Glomerular endothelial cell (primary cell): ENCODE results near the gene NT5C2. TPM values are rescaled to one million over a fixed set of nuclear protein-coding genes. Genes with fewer than 3 reads are reported as not detected.
A peak's percentile ranks its signal among the peaks of the same experiment; 100 is the strongest.
"Not testable (repeated sequence)": the region's sequence is repeated elsewhere in the genome, so short reads cannot be mapped to it uniquely, and the experiment has no call there.

ENCODE experiments used
- DNase-seq: peaks from one replicate; pipeline ENCODE4 v3.0.0-alpha.2; 2011; ENCODE audit warnings: low read depth, low spot score; ENCODE audit errors: extremely low read depth
- total RNA-seq: library from RNA; depleted of rRNA; stranded (reverse); fragments of >200 nt; gene quantifications from 2 replicates; pipeline ENCODE4 v1.2.3, GENCODE V29; 2015

NT5C2 gene
- total RNA-seq, 1 donor from 2014 or later, result 43.9 TPM

DNA sequence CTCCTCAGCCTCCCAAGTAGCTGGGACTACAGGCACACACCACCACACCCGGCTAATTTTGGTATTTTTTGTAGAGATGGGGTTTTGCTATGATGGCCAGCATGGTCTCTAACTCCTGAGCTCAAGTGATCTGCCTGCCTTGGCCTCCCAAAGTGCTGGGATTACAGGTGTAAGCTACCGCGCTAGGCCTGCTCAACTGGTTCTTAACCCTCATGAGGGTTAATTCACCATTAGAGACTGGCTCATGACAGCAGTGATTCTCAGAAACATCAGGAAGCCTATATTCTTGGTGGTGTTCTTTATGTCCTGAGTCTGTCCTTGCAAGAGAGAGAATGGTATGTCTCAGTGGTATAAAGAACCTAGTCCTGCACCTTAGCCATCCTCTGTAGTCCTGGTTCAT, 10.4 kb upstream of the NT5C2 start:
- no peak for DNase-seq

DNA sequence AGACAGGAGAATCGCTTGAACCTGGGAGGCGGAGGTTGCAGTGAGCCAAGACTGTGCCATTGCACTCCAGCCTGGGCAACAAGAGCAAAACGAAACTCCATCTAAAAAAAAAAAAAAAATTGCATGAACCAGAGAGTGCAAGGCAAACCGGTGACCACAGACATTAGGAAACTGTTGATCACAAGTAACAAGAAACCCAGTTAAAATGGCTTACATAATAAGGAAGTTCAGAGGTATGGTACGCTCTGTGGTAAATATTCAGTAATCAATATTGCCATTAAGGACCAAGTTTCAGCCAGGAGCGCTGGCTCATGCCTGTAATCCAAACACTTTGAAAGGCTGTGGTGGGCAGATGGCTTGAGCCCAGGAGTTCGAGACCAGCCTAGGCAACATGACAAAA, 9.2 kb upstream of the NT5C2 start:
- DNase-seq, result no peak

DNA sequence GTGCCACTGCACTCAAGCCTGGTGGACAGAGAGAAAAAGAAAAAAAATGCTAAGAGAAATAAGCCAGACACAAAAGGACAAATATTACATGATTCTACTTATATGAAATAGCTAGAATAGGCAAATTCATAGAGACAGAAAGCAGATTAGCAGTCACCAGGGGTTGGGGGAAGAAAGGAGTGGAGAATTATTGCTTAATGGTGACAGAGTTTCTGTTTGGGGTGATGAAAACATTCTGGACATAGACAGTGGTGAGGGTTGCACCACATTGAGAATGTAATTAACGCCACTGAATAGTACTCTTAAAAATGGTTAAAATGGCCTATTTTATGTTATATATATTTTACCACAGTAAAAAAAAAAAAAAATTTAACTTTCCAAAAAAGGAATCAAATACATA, 6.4 kb upstream of the NT5C2 start:
- no peak for DNase-seq

DNA sequence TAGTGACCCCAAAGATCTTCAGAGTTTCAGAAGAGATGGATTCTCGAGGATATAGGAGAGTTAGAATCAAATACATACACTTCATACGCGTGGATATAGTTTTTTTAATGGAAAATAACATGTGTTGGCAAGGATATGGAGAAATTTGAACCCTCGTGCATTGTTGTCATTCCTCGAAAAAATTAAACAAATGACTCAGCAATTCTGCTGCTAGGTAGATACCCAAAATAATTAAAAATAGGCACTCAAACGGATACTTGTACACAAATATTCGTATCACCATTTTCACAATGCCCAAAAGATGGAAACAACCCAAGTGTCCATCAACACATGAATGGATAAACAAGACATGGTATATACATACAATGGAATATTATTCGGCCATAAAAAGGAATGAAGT, 5.6 kb upstream of the NT5C2 start:
- no peak for DNase-seq

DNA sequence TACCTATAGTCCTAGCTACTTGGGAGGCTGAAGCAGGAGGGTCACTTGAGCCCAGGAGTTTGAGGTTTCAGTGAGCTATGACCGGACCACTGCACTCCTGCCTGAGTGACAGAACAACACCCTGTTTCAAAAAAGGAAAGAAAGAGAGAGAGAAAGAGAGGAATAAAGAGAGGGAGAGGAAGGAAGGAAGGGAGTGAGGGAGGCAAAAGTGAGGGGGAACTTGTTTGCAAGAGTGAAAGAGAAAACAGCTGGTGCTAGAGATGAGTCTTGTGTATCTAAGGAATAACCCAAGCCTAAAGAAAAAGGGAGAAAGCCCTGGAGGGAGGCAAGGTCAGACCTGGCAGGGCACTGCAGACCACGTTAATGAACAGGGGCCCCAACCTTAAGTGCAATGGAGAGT, 4.8 kb upstream of the NT5C2 start:
- DNase-seq, result no peak

DNA sequence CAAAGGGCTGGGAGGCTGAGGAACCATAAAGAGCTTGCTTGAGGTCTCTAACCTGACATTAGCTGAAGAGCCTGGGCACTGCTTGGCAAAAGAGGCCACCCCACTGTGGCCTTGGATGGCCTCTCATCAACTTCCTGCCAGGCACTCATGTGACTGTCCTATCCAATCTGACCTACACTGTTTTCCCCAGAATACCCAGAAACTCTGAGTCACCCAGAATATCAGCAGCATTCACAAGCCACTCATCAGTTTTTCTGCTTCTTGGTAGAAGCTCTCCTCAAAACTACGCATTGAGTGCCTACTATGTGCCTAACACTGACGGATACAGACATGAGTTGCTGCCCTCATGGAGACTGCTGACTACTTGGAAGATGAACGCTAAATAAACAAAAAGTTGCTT, 4.1 kb upstream of the NT5C2 start:
- DNase-seq, result peak; percentile 63

DNA sequence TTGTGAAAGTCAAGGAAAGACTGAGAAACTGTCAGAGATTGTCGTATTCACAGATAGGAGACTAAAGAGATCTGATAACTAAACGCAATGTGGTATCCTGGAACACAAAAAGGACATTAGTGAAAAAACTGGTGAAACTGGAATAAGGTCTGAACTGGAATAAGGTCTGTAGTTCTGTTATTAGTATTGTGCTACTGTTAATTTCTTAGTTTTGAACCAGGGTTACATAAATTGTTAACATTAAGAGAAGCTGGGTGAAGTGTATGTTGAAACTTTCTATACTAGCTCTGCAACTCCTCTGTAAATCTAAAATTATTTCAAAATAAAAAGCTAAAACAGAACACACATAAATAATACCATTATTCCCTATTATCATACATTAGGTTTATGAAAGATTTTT, 3.4 kb upstream of the NT5C2 start:
- no peak for DNase-seq

DNA sequence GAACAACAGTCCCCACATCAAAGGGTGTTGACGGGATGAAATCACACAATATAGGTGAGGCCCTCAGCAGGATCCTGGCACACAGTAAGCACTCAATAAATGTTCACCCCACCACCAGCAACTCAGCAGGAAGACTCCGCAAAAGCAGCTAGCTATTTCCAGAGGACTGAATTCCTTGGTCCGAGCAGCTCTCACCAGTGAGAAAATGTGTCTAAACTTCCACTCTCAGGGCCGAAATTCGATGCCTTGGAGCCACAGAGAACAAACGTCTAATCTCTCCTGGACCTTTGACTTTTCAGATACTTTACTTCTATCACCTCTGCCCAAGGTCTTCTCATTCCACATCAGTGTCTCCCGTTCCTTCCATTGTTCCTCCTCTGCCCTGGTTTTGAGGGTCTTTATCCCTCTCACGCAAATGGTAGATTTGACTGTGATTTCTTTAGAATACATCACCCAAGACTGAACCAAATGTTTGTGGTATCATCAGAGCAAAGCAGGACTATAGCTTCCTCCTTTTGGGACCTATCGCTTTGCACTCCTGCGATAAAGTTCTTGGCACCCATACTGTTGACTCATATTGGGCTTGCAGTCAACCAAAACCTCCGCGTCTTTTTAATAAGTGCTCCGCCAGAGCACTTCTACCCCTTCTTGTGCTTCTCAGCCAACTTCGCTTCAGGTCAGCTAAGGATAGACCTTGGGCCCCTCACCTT, 903 bp upstream of the NT5C2 start:
- no peak for DNase-seq

DNA sequence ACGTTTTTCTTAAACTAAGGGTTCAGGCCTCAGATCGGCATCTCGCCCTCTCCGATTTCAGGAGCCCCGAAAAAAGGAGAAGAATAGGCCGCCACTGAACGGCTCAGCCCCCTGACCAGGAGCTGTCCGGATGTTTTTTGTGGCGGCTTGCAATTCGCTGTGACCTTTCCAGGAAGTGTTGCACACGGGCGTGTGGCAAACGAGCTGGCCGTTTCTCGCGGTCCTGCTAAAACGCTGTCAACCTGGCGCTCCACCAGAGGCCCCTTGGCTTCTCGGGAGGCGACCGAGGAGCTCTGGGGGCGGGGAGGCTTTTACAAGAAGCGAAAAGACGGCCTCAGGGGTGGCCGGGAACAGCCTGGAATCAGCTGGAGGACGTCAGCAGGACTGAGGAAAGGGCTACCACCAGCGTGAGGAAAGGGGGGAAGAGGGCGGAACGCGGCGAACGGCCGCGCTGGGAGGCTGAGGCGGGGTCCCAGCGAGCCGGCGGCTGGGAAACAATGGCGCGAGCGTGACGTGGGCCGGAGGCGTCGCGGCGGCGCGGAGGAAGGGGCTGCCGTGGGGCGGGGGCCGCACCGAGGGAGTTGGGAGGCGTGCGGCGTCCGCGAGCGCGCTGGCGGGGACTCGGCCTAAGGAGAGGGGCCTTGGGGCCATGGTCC, 493 bp downstream of the NT5C2 start:
- no peak for DNase-seq

DNA sequence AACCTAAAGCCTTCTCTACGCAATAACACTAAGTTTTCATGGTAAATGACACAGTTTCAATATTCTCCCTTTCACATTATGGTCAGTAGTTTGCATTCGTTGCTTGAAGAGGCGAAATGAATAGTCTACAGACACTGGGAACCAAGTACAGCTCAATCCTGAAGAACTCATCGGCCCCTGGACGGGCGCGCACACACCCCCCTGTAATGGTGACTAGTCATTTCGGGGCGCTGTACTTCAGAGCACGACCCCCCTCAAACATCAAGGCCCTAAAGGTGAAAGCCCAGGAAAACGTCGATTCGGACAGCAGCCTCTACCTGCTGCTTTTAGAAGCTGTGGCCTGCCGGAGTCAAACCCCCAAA, 1.0 kb downstream of the NT5C2 start:
- DNase-seq, result no peak

DNA sequence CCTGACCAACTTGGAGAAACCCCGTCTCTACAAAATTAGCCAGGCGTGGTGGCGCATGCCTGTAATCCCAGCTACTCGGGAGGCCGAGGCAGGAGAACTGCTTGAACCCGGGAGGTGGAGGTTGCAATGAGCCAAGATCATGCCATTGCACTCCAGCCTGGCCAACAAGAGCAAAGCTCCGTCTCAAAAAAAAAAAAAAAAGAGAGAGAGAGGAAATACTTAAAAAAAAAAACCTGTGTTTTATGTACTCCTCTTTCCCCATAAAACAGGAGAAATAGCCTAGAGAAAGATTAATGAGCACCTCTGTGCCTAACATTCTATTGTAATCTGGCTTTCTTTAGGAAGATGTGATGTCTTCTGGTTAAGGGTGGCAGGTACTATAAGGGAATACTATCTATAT, 1.9 kb downstream of the NT5C2 start:
- DNase-seq, result not testable (repeated sequence)

DNA sequence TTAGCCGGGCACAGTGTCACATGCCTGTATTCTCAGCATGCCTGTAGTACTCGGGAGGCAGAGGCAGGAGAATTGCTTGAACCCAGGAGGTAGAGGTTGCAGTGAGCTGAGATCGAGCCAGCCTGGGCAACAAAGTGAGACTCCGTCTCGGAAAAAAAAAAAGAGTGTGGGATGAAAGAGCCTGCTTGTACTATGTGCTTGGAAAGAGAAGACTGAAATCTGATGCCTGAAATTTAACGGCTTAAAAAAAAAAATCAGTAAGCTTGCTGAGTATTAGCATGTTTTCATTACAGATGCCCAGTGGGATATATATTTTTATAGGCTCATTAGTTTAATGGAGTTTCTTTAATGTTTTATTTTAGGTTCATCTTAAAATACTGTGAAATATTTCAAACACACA, 4.2 kb downstream of the NT5C2 start:
- DNase-seq, result no peak

DNA sequence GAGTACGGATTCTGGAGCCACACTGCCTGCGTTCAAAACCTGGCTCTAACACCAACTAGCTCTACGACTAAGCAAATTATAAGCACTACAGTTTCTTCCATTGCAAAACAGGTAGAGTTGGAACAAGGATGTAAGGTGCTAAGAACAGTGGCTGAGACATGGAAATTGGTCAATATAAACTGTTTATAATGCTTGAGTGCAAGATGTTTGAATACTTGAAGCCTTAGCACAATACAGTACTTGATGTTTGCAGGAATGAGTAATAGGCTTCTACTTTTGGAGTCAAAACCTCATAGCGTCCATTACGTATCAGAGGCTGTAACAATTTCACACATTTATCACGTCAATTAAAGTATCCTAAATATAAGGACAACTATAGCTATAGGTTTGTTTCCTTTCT, 6.9 kb downstream of the NT5C2 start:
- no peak for DNase-seq

DNA sequence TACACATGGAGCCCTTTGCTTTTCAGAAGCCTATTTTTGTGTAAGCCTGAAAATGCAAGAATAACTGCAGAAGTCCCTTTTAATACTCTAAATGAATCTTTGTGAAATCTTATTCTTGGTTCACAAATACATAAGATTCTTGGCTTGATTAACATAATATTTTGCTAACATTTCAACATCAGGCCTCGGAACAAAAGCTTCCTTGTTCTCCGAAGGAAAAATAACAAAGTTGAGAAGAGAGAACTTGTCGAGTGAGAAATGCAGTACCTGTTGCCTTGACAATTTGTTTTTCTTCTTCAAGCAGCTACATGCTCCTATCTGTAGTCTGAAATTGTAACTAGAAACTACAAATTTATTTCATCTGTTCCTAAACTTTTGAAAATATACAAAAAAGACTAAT, 8.5 kb downstream of the NT5C2 start:
- no peak for DNase-seq

DNA sequence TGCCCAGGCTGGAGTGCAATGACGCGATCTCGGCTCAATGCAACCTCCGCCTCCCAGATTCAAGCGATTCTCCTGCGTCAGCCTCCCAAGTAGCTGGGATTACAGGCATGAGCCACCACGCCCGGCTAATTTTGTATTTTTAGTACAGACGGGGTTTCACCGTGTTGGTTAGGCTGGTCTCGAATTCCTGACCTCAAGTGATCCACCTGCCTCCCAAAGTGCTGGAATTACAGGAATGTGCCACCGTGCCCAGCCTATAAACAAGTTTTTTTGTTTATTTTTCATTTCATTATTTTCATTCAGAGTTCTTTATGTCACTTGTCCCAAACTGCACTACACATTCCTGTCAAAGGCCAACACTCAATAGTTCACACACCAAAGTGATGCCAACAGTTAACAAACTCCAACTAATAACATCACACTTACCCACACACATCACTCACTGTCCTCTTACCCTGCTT, 9.1 kb downstream of the NT5C2 start:
- DNase-seq, result not testable (repeated sequence)

DNA sequence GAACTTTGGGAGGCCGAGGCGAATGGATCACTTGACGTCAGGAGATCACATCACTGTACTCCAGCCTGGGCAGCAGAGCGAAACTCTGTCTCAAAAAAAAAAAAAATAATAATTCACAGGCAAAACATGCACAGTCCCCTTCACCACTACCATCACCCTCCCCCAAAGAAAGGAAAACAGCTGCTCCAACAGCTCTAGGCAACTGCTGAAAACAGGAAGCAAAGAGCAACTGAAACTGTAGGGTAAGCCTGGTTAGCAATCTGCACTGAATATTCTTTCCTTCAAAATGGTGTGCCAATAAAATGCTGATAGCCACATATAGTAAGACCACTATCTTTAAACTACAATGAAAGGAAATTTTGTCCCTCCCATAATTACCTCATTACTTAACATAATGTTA, 11.8 kb downstream of the NT5C2 start:
- no peak for DNase-seq

DNA sequence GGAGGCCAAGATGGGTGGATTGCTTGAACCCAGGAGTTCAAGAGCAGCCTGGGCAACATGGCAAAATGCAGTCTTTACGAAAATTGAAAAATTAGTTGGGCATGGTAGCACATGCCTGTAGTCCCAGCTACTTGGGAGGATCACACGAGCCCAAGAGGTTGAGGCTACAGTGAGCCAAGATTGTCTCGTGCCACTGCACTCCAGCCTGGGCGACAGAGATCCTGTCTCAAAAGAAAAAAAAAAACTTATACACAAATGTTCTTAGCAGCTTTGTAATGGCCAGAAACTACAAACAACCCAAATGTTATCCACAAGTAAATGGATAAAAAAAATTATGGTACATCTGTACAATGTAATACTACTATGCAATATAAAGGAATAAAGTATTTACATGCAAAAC, 12.6 kb downstream of the NT5C2 start:
- DNase-seq, result no peak

DNA sequence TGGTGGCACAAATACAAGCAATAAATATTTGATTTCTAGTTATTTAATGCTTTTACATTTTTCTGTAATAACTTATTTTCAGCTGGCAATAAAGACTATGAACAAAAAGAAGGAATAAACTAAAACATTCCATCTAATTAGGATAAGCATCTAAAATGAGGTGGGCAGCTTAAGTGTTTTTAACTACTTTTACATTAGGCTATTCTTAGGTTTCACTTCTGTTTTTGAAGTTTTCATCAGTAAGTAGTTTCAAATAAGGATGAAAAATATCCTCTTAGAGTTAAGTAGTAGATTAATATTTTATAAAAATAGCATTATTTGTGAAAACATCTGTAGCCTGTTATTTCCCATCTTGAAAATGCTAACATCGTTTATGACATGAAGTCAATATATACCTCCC, 15.9 kb downstream of the NT5C2 start:
- no peak for DNase-seq

DNA sequence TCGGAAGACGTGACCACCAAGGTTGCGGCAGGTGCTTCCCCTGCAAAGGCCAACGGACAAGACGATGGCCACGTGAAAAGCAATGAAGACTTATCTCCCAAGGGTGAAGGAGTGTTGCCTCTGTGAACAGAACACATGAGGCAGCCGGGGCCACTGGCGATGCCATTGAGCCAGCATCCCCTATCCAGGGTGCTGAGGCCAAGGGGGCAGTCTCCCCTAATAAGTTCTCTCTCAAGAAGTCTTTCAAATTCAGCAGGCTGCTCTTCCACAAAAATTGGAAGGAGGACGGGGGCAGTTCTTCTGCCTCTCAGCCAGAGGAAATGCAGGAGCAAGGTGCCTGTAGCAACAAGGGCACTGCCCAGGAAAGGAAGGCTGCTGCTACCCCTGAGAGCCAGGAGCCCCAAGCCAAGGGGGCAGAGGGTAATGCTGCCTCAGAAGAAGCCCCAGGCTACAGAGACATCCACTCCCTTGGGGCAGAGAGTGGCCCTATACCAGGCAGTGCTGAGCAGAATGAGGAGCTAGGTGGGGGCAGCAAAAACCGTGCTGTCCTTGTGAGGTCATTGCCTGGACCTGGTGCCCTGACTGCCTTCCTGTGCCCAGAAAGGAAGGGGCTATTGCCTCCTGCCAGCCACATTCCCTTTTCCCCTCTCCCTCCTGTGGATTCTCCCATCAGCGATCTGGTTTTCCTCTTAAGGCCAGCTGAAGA, 17.3 kb downstream of the NT5C2 start:
- DNase-seq, result no peak

DNA sequence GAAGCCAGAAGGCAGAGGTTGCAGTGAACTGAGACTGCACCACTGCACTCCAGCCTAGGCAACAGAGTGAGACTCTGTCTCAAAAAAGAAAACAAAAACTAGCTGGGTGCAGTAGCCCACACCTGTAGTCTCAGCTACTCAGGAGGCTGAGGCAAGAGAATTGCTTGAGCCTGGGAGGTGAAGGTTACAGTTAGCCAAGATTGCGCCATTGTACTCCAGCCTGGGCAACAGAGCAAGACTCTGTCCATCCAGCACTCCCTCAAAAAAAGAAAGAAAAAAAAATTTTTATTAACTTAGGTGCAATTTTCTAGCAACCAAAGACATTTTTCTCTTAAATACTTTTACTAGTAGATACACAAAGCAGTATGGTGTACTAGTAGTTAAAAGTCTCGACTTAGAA, 18.7 kb downstream of the NT5C2 start:
- not testable (repeated sequence) for DNase-seq

DNA sequence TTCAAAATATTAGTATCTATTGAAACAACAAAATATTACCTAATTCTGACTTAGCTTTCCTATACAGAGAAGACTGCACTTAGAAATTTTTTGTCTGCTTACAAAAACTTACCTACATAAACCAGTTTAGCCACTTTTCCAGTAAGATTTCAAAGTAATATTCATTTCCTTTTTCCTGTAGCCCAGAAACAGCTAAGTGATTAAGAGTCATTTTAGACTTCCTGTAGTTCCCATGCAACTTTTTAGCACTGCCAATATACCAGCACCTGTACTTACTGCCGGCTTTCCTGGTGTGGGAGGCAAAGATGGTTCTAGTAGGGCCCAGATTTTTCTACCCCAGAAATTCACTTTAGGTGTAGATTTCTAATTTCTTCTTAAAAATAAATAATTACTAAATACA, 21.8 kb downstream of the NT5C2 start:
- no peak for DNase-seq

DNA sequence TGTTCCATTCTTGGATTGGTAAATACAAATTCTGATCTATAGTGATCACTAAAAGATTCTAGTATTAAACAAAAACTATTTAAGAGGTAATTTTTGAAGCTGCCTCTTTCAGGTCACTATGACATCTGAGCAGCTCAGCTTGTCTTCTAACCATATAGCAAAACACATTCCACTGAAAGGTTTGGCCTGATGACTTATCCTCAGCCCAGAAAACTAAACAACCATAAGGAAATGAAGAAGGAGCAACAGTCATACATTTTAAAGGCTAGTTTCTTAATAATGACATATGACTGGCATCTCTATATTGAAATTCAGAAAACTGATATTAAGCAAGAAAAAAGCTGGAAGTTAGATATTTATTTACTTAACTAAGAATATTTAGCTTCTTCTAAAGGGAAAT, 24.6 kb downstream of the NT5C2 start:
- DNase-seq, result no peak
